GM12874 (cell line): Measurements from ENCODE around the gene R3HDM4.

Source experiments
- CTCF ChIP-seq: IDR thresholded peaks from 2 replicates; pipeline ENCODE4 v1.5.1; 2011; ENCODE audit warnings: low read depth, mild to moderate bottlenecking, control low read depth, low read length, moderate library complexity; ENCODE audit not compliant: insufficient read depth

The R3HDM4 gene

GRCh38 chr19:881385-882071, 31.5 kb downstream of the R3HDM4 start:
- TF ChIP-seq CTCF, result no peak

DNA sequence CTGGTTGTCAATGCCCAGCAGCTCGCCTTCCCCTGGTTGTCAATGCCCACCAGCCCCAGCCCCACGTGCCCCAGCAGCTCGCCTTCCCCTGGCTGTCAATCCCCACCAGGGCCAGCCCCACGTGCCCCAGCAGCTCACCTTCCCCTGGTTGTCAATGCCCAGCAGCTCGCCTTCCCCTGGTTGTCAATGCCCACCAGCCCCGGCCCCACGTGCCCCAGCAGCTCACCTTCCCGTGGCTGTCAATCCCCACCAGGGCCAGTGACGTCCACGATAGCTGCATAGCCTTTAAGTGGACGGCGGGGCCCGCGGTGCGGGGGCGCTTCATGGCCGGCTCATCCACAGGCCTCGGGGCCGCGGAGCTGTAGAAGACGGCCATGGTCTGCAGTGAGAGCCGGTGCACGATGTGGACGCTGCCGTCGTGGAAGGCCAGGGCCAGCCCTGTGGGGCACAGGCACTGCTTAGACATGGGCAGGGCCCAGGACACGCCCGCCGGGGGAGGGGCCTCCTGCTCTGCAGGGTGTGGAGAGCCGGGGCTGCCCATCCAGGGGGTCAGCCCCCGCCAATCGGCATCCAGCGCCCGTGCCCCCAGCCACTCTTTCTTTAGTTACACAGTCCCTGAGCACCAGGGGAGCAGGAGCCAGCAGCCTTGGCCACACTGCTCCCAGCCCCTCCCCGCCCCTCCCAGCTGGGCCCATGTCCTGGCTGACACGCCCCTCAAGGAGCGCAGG, 33.1 kb downstream of the R3HDM4 start:
- no peak for TF ChIP-seq CTCF

DNA sequence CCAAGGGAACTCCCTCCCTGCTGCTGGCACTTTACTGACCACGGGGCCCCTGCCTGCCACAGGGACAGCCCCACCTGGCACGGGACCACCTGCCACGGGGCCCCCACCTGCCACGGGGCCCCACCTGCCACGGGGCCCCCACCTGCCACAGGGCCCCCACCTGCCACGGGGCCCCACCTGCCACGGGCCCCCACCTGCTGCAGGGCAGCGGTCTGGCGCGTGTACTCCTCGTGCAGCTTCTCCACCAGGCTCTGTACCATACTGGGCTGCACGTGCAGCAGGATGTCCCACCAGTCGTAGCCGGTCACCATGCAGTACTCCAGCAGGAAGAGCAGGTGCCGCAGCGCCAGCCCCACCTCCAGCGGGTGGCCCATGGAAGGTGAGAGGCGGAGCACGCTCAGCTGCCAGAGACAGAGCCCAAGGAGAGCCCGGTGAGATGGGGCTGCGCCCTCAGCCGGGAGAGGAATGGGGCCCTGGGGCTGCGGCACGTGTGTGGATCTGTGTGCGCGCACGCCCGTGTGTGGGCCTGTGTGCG, 36.2 kb downstream of the R3HDM4 start:
- no peak for TF ChIP-seq CTCF

GRCh38 chr19:876089-876488, 36.9 kb downstream of the R3HDM4 start:
- no peak for TF ChIP-seq CTCF

GRCh38 chr19:875265-875879, 37.6 kb downstream of the R3HDM4 start:
- no peak for TF ChIP-seq CTCF

DNA sequence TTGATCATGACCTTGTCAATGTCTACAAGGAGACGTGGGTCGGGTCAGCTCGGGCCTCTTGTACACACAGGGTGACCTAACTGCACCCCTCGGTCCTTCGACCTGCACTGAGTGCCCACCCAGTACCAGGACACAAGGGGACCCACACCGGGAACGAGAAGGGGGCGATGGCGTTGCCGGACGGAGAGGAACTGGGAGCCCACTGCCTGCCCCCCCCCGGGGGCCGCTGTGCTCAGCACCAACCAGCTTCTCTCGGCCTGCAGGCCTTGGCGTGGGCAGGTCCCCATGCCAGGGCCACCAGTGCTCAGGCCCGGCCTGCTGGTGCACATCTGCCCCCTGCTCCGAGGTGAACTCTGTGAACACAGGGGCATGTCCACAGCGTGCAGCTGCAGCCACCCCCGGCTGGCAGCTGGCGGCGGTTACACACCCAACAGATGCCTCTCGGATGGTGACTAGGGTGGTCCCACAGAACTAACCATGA, 39.4 kb downstream of the R3HDM4 start:
- TF ChIP-seq CTCF, result no peak

- no peak for TF ChIP-seq CTCF
Measured at GRCh38 chr19:873084-873483, 39.9 kb downstream of the R3HDM4 start.
